Measurements from ENCODE around the gene IP6K2. TPM values are rescaled to one million over a fixed set of nuclear protein-coding genes. Genes with fewer than 3 reads are reported as not detected.

IP6K2 gene
- total RNA-seq, 1 experiment from 2014 or later, result 117 TPM

- H3K27ac Mint-ChIP-seq (ENCODE audit: low read depth, unreplicated experiment), result no peak overlapping the region
Observed at GRCh38 chr3:48702320-48702920, 14.6 kb downstream of the IP6K2 start.

GRCh38 chr3:48700731-48701405 lies 16.2 kb downstream of the IP6K2 start:
- CTCF ChIA-PET, result no interaction called here
- no peak for DNase-seq (ENCODE audit: unreplicated experiment)
- intact Hi-C loops (cut with micrococcal nuclease), result no loop called here
- Mint-ChIP-seq H3K4me3 (ENCODE audit: unreplicated experiment) (no peak overlapping the region), H3K27me3 (ENCODE audit: insufficient read depth, unreplicated experiment) (no peaks in the 10 kb centered on the region), H3K36me3 (ENCODE audit: insufficient read depth, unreplicated experiment) (peaks cover 93% of the 10 kb centered on the region), H3K4me1 (ENCODE audit: insufficient read depth, unreplicated experiment) (peaks cover 8% of the 10 kb centered on the region), H3K27ac (ENCODE audit: low read depth, unreplicated experiment) (no peak overlapping the region), H3K9me3 (ENCODE audit: unreplicated experiment) (no peaks in the 10 kb centered on the region)
- no TSS peak for BruUV-seq (replicated peaks)
- POLR2A ChIA-PET, result interaction anchor here (8.8 kb wide), 1 partner anchor 15 kb away, joined by 114 read pairs; the partner anchor contains the start of gene IP6K2
- TF ChIP-seq CTCF (IDR thresholded peaks at IDR 0.05; ENCODE audit: unreplicated experiment), result no peak

More at GRCh38 chr3:48702320-48702920, 14.6 kb downstream of the IP6K2 start:
- no peak for DNase-seq (ENCODE audit: unreplicated experiment)
- no peaks in the 10 kb centered on the region for H3K27me3 Mint-ChIP-seq (ENCODE audit: insufficient read depth, unreplicated experiment)
- TF ChIP-seq CTCF (IDR thresholded peaks at IDR 0.05; ENCODE audit: unreplicated experiment), result no peak
- H3K36me3 Mint-ChIP-seq (ENCODE audit: insufficient read depth, unreplicated experiment), result peaks cover 97% of the 10 kb centered on the region
- no TSS peak for BruUV-seq (replicated peaks)
- no peaks in the 10 kb centered on the region for H3K9me3 Mint-ChIP-seq (ENCODE audit: unreplicated experiment)
- H3K4me1 Mint-ChIP-seq (ENCODE audit: insufficient read depth, unreplicated experiment), result peaks cover 8% of the 10 kb centered on the region
- CTCF ChIA-PET, result no interaction called here
- no peak overlapping the region for H3K4me3 Mint-ChIP-seq (ENCODE audit: unreplicated experiment)
- POLR2A ChIA-PET, result interaction anchor here (0.6 kb wide), 2 partner anchors 38 kb away, joined by 3 read pairs; no protein-coding TSS in a partner anchor
- intact Hi-C loops (cut with micrococcal nuclease), result no loop called here

DNA sequence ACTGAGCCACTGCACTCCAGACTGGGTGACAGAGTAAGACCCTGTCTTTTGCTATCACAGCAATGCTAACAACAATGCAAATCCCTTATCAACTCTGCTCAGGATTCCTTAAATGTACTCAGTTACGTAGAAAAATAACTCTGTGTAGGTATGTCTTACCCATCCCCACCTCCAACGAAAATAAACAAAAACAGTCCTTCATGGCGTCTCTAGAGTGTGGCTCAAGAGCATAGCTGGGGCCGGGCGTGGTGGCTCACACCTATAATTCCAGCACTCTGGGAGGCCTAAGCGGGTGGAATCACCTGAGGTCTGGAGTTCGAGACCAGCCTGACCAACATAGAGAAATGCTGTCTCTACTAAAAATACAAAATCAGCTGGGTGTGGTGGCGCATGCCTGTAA lies 18.1 kb downstream of the IP6K2 start:
- Mint-ChIP-seq H3K36me3 (ENCODE audit: insufficient read depth, unreplicated experiment) (peaks cover 90% of the 10 kb centered on the region), H3K27ac (ENCODE audit: low read depth, unreplicated experiment) (no peak overlapping the region), H3K4me3 (ENCODE audit: unreplicated experiment) (no peak overlapping the region), H3K9me3 (ENCODE audit: unreplicated experiment) (no peaks in the 10 kb centered on the region), H3K27me3 (ENCODE audit: insufficient read depth, unreplicated experiment) (no peaks in the 10 kb centered on the region), H3K4me1 (ENCODE audit: insufficient read depth, unreplicated experiment) (peaks cover 20% of the 10 kb centered on the region)
- no TSS peak for BruUV-seq (replicated peaks)
- intact Hi-C loops (cut with micrococcal nuclease), result loop anchor here (2.0 to 10.0 kb wide), 2 partner anchors 42 to 216 kb away; partner anchors contain the start of gene ARIH2
- POLR2A ChIA-PET, result interaction anchor here (1.5 to 8.8 kb wide), 4 partner anchors 9 to 41 kb away, joined by 6 to 114 read pairs (median 54); partner anchors contain the start of gene IP6K2
- CTCF ChIA-PET, result interaction anchor here (1.4 kb wide), 1 partner anchor 9 kb away, joined by 6 read pairs; no protein-coding TSS in a partner anchor
- DNase-seq (ENCODE audit: unreplicated experiment), result no peak
- TF ChIP-seq CTCF (IDR thresholded peaks at IDR 0.05; ENCODE audit: unreplicated experiment), result no peak

DNA sequence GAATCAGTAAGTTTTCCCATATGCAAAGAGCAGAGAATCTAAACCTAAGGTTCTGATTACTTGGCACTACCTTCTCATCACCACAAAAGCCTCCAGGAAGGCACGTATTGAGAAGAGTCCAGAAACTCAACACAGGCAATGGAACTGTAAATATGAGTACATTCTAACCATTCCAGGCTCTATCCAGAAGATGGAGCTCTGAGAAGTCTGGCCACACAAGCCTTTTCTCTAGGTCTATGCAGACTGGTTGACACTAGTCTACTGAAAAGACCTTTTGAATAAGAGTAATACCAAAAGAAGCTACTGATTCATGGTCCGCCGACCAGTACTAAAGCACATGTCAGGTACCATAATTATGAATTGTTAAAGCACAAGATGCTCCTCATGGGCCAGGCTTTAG lies 19.1 kb downstream of the IP6K2 start:
- no peak for TF ChIP-seq CTCF (IDR thresholded peaks at IDR 0.05; ENCODE audit: unreplicated experiment)
- ChIA-PET POLR2A (interaction anchor here (0.7 to 8.8 kb wide), 8 partner anchors 10 to 99 kb away, joined by 3 to 114 read pairs (median 5); partner anchors contain the start of gene IP6K2), CTCF (interaction anchor here (0.7 to 1.4 kb wide), 5 partner anchors 10 to 90 kb away, joined by 3 to 6 read pairs (median 3); no protein-coding TSS in a partner anchor)
- no peaks in the 10 kb centered on the region for H3K27me3 Mint-ChIP-seq (ENCODE audit: insufficient read depth, unreplicated experiment)
- no peak overlapping the region for H3K4me3 Mint-ChIP-seq (ENCODE audit: unreplicated experiment)
- no peak for DNase-seq (ENCODE audit: unreplicated experiment)
- no peak overlapping the region for H3K27ac Mint-ChIP-seq (ENCODE audit: low read depth, unreplicated experiment)
- no peaks in the 10 kb centered on the region for H3K9me3 Mint-ChIP-seq (ENCODE audit: unreplicated experiment)
- BruUV-seq (replicated peaks), result no TSS peak
- peaks cover 91% of the 10 kb centered on the region for H3K36me3 Mint-ChIP-seq (ENCODE audit: insufficient read depth, unreplicated experiment)
- peaks cover 27% of the 10 kb centered on the region for H3K4me1 Mint-ChIP-seq (ENCODE audit: insufficient read depth, unreplicated experiment)
- intact Hi-C loops (cut with micrococcal nuclease), result loop anchor here (2.0 to 10.0 kb wide), 2 partner anchors 43 to 217 kb away; partner anchors contain the start of gene ARIH2
